Activated CD8-positive, alpha-beta T cell treated with anti-CD3 and anti-CD28 coated beads for 36 hours (primary cell): ENCODE data around the gene SASH1. TPM values are rescaled to one million over a fixed set of nuclear protein-coding genes. Genes with fewer than 3 reads are reported as not detected.

Experiments used
- ATAC-seq: fragments of 200-7000 bp; cut with Tn5 transposase; one replicate; pipeline ENCODE4 v1.10.0; 2021; ENCODE audit warnings: mild to moderate bottlenecking, moderate library complexity
- CTCF ChIA-PET: fragments of 350-600 bp; sonication (Branson Sonifier 250); formaldehyde crosslinking; loops from one replicate; lab custom pipeline; 2021; ENCODE audit warnings: antibody characterized with exemption; lab: Charles Lee
- POLR2A ChIA-PET: fragments of 350-600 bp; sonication (Branson Sonifier 250); formaldehyde crosslinking; loops from one replicate; lab custom pipeline; 2021; ENCODE audit warnings: antibody characterized with exemption; lab: Charles Lee
- DNase-seq: peaks from one replicate; pipeline ENCODE4 v3.0.0-alpha.2; 2020
- H3K27ac Mint-ChIP-seq: one replicate; pipeline ENCODE4 v1.8.0; 2021; ENCODE audit warnings: mild to moderate bottlenecking, mixed read lengths
- H3K27me3 Mint-ChIP-seq: one replicate; pipeline ENCODE4 v1.8.0; 2021; ENCODE audit warnings: mixed read lengths
- H3K36me3 Mint-ChIP-seq: one replicate; pipeline ENCODE4 v1.8.0; 2021; ENCODE audit warnings: low read depth, mixed read lengths
- H3K4me1 Mint-ChIP-seq: one replicate; pipeline ENCODE4 v1.8.0; 2021; ENCODE audit warnings: low read depth, mixed read lengths
- H3K4me3 Mint-ChIP-seq: one replicate; pipeline ENCODE4 v1.8.0; 2021; ENCODE audit warnings: mild to moderate bottlenecking, moderate library complexity, mixed read lengths
- H3K9me3 Mint-ChIP-seq: one replicate; pipeline ENCODE4 v1.8.0; 2021; ENCODE audit warnings: mixed read lengths
- CTCF ChIP-seq: fragments of 200-600 bp; IDR thresholded peaks from one replicate; pipeline ENCODE4 v1.8.0; 2022; ENCODE audit warnings: antibody characterized with exemption, mild to moderate bottlenecking
- intact Hi-C: fragments of 100-400 bp; cut with micrococcal nuclease; formaldehyde crosslinking; loops from one replicate; pipeline ENCODE4 v1.10.0; 2022
- total RNA-seq, 2 experiments: library from RNA; stranded (reverse); gene quantifications; one replicate each; pipeline ENCODE4 v1.2.3, GENCODE V29; 2021

The SASH1 gene
- total RNA-seq, 2 experiments from 2014 or later: 0.04 to 0.05 TPM

DNA sequence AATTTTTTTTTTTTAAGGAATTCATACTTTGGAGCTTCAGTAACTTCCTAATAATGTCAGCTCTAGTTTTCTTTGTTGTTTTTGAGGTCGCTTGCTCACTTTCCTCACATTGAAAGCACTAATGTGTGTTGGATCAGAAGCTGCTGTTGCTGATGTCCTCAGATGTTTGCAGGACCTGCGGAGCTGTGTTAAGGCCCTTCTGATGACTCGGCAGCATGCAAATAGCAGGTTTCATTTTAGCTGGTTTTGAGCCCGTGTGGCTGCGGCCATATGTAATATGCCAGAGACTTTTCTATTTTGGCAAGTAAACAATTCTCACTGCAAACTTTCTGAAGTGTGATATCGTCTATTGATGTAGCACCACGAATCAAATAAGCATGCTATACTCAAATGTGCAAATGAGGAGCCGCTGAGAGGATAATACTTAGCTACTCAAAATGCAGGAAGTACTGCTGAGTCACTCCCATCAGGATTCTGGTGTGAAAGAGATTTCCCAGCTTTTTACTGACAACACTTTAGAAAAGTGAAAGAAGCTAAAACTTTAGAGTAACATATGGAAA lies 187.8 kb downstream of the SASH1 start:
- Mint-ChIP-seq H3K4me1 (peaks cover under 1% of the 10 kb centered on the region), H3K4me3 (no peak overlapping the region), H3K36me3 (no peaks in the 10 kb centered on the region), H3K27ac (no peak overlapping the region), H3K9me3 (no peaks in the 10 kb centered on the region), H3K27me3 (peaks cover 1% of the 10 kb centered on the region)
- intact Hi-C loops: no loop called here
- CTCF ChIA-PET: interaction anchor here (1.6 kb wide), 1 partner anchor 9 kb away, joined by 5 read pairs; no protein-coding TSS in a partner anchor
- no peak for TF ChIP-seq CTCF
- POLR2A ChIA-PET: no interaction called here
- DNase-seq (no peak), ATAC-seq (no peak)

GRCh38 chr6:148530976-148531375 lies 188.3 kb downstream of the SASH1 start:
- ATAC-seq: no peak
- H3K4me3 Mint-ChIP-seq: no peak overlapping the region
- H3K36me3 Mint-ChIP-seq: no peaks in the 10 kb centered on the region
- POLR2A ChIA-PET: no interaction called here
- H3K27ac Mint-ChIP-seq: no peak overlapping the region
- TF ChIP-seq CTCF: no peak
- H3K4me1 Mint-ChIP-seq: no peaks in the 10 kb centered on the region
- peaks cover 4% of the 10 kb centered on the region for H3K27me3 Mint-ChIP-seq
- intact Hi-C loops: no loop called here
- H3K9me3 Mint-ChIP-seq: no peaks in the 10 kb centered on the region
- no peak for DNase-seq
- CTCF ChIA-PET: interaction anchor here (1.6 kb wide), 1 partner anchor 9 kb away, joined by 5 read pairs; no protein-coding TSS in a partner anchor

- no peak overlapping the region for H3K27ac Mint-ChIP-seq
- H3K9me3 Mint-ChIP-seq: no peaks in the 10 kb centered on the region
- CTCF ChIA-PET: no interaction called here
- no peak for DNase-seq
- H3K4me1 Mint-ChIP-seq: no peaks in the 10 kb centered on the region
- intact Hi-C loops: no loop called here
- H3K27me3 Mint-ChIP-seq: peaks cover 5% of the 10 kb centered on the region
- POLR2A ChIA-PET: no interaction called here
- ATAC-seq: no peak
- no peak for TF ChIP-seq CTCF
- H3K4me3 Mint-ChIP-seq: no peak overlapping the region
- no peaks in the 10 kb centered on the region for H3K36me3 Mint-ChIP-seq
These were observed 190.1 kb downstream of the SASH1 start for GRCh38 chr6:148532698-148533097.

DNA sequence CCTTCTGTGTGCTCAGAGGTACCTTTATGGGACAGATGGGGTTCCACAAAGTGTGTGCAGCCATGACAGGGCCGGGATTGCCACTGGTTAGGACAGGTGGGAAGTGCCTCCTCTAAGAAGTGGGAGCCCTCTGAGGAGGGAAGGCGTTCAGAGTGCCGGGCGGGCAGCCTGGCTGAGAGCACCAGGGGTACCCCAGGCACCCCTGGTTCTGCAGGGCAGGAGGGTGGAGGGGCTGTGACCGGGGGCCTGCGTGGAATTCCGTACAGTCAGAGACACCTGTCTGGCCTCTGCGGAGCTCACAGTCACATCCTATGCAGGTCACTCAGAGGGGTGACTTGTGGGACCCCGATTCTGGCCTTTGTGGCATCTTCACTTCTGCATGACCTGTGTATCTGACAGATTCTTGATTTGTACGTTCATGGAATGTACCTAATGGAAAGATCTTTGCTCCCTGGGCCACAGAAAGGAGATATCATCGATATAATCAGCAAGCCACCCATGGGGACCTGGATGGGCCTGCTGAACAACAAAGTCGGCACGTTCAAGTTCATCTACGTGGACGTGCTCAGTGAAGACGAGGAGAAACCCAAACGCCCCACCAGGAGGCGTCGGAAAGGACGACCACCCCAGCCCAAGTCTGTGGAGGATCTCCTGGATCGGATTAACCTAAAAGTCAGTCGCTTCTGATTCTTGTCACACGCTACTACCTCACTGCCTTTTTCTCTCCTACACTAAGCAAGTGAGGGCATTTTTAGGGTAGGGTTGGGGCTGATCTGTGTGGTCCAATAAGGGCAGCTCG lies 190.9 kb downstream of the SASH1 start:
- ChIA-PET POLR2A (no interaction called here), CTCF (no interaction called here)
- DNase-seq: no peak
- Mint-ChIP-seq H3K36me3 (no peaks in the 10 kb centered on the region), H3K4me1 (no peaks in the 10 kb centered on the region), H3K4me3 (no peak overlapping the region), H3K9me3 (no peaks in the 10 kb centered on the region), H3K27ac (no peak overlapping the region), H3K27me3 (peaks cover 7% of the 10 kb centered on the region)
- ATAC-seq: no peak
- no peak for TF ChIP-seq CTCF
- intact Hi-C loops: no loop called here

DNA sequence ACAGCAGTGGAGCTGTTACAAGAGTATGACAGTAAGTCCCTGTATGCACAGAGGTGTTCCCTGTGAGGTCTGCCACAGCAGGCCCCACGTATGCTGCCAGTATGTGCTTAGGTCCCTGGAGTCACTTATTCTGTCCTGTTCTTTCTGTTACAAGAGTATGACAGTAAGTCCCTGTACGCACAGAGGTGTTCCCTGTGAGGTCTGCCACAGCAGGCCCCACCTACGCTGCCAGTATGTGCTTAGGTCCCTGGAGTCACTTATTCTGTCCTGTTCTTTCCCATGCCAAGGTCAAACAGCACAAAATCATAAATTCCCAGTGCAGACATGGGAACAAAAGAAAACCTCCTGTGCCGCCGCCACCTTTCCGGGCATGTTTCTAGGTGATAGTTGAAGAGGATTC lies 192.2 kb downstream of the SASH1 start:
- POLR2A ChIA-PET: no interaction called here
- no peaks in the 10 kb centered on the region for H3K9me3 Mint-ChIP-seq
- DNase-seq (no peak), ATAC-seq (no peak)
- CTCF ChIA-PET: no interaction called here
- peaks cover 11% of the 10 kb centered on the region for H3K27me3 Mint-ChIP-seq
- no peak overlapping the region for H3K4me3 Mint-ChIP-seq
- H3K36me3 Mint-ChIP-seq: no peaks in the 10 kb centered on the region
- intact Hi-C loops: no loop called here
- H3K27ac Mint-ChIP-seq: no peak overlapping the region
- no peak for TF ChIP-seq CTCF
- H3K4me1 Mint-ChIP-seq: no peaks in the 10 kb centered on the region
